Fibroblast of lung (primary cell): ENCODE data around the gene TANC1. TPM values are rescaled to one million over a fixed set of nuclear protein-coding genes. Genes with fewer than 3 reads are reported as not detected.

Experiments used
- DNase-seq, 2 donors: peaks; one replicate each; pipeline versions ENCODE4 v3.0.0 to v3.0.0-alpha.2; 2010; ENCODE audit warnings: low read depth in 2 of 2
- H2AFZ ChIP-seq: 2 replicates; pipeline ENCODE4 v1.5.1; 2012; ENCODE audit warnings: low read length, control low read depth, inconsistent platforms
- H3K27ac ChIP-seq: 2 replicates; pipeline ENCODE4 v1.5.1; 2011; ENCODE audit warnings: low read length, control low read depth; ENCODE audit not compliant: insufficient read depth
- H3K27me3 ChIP-seq: 2 replicates; pipeline ENCODE4 v1.5.1; 2011; ENCODE audit warnings: mild to moderate bottlenecking, low read length; ENCODE audit not compliant: control insufficient read depth, insufficient read depth
- H3K36me3 ChIP-seq: 2 replicates; pipeline ENCODE4 v1.5.1; 2011; ENCODE audit warnings: low read length; ENCODE audit not compliant: control insufficient read depth, insufficient read depth
- H3K4me1 ChIP-seq: 2 replicates; pipeline ENCODE4 v1.5.1; 2011; ENCODE audit warnings: low read length; ENCODE audit not compliant: control insufficient read depth, insufficient read depth; ENCODE audit errors: extremely low read depth
- H3K4me2 ChIP-seq: 2 replicates; pipeline ENCODE4 v1.5.1; 2011; ENCODE audit warnings: low read length, control low read depth; ENCODE audit not compliant: insufficient read depth; ENCODE audit errors: extremely low read depth
- H3K4me3 ChIP-seq, 4 experiments: fragments of 200-600 bp in 1 of 4; sonication (generic) in 1 of 4; replicated peaks in 1 of 4; 2 replicates each; pipeline ENCODE4 v1.5.1; 2011 to 2016; ENCODE audit warnings: low read length in 4 of 4, low read depth in 3 of 4, mild to moderate bottlenecking in 3 of 4, control low read depth in 2 of 4, inconsistent platforms in 1 of 4, mixed read lengths in 1 of 4; ENCODE audit not compliant: insufficient read depth in 1 of 4; ENCODE audit errors: control extremely low read depth in 1 of 4
- H3K79me2 ChIP-seq: 2 replicates; pipeline ENCODE4 v1.5.1; 2012; ENCODE audit warnings: mild to moderate bottlenecking, low read length, inconsistent platforms; ENCODE audit not compliant: control insufficient read depth, insufficient read depth
- H3K9ac ChIP-seq: 2 replicates; pipeline ENCODE4 v1.5.1; 2011; ENCODE audit warnings: mild to moderate bottlenecking, low read length, control low read depth; ENCODE audit not compliant: insufficient read depth
- H3K9me3 ChIP-seq: 2 replicates; pipeline ENCODE4 v1.5.1; 2012; ENCODE audit warnings: low read depth, low read length; ENCODE audit not compliant: control insufficient read depth, insufficient read depth
- H4K20me1 ChIP-seq: 2 replicates; pipeline ENCODE4 v1.5.1; 2011; ENCODE audit warnings: low read length; ENCODE audit not compliant: control insufficient read depth, insufficient read depth; ENCODE audit errors: extremely low read depth
- EZH2 ChIP-seq: IDR thresholded peaks from 2 replicates; pipeline ENCODE4 v1.5.1; 2012; ENCODE audit warnings: low read length, control low read depth, mild to moderate bottlenecking; ENCODE audit errors: missing control alignments
- polyA plus RNA-seq, 2 donors: library from polyadenylated mRNA; depleted of rRNA in 1 of 2; stranded (reverse) in 1 of 2; unstranded in 1 of 2; fragments of >200 nt; gene quantifications; 2 replicates each; pipeline ENCODE4 v1.2.1, GENCODE V29; 2011 to 2012; ENCODE audit warnings: missing spikeins in 1 of 2
- total RNA-seq: library from RNA; depleted of rRNA; stranded (reverse); fragments of >200 nt; gene quantifications from 2 replicates; pipeline ENCODE4 v1.2.1, GENCODE V29; 2014
- TF ChIP-seq, protein P1 (sequence below), 2 donors: IDR thresholded peaks in 1 of 2; conservative IDR thresholded peaks in 1 of 2; 1 replicate in 1 of 2; 2 replicates in 1 of 2; pipeline ENCODE4 v1.5.1; 2011 to 2012; ENCODE audit warnings: low read length in 2 of 2, control low read depth in 1 of 2, inconsistent platforms in 1 of 2, low read depth in 1 of 2, mild to moderate bottlenecking in 1 of 2

The TANC1 gene
- total and polyA plus RNA-seq, 2 donors (not counting 1 experiment from before 2014, with no cell fraction given): 32.7 to 41.9 TPM

GRCh38 chr2:159128191-159128590, 159.8 kb downstream of the TANC1 start:
- Histone ChIP-seq H3K4me2 (no peak overlapping the region), H3K9me3 (no peaks in the 10 kb centered on the region), H3K4me3 (no peak overlapping the region), H3K4me1 (peaks cover 29% of the 10 kb centered on the region), H3K36me3 (no peaks in the 10 kb centered on the region), H3K9ac (no peak overlapping the region), H3K79me2 (peaks cover 5% of the 10 kb centered on the region), H3K27ac (no peak overlapping the region), H2AFZ (no peak overlapping the region), H3K27me3 (no peaks in the 10 kb centered on the region), H4K20me1 (no peaks in the 10 kb centered on the region)
- DNase-seq: no peak
- no peak for TF ChIP-seq EZH2
- TF ChIP-seq, protein P1, sequence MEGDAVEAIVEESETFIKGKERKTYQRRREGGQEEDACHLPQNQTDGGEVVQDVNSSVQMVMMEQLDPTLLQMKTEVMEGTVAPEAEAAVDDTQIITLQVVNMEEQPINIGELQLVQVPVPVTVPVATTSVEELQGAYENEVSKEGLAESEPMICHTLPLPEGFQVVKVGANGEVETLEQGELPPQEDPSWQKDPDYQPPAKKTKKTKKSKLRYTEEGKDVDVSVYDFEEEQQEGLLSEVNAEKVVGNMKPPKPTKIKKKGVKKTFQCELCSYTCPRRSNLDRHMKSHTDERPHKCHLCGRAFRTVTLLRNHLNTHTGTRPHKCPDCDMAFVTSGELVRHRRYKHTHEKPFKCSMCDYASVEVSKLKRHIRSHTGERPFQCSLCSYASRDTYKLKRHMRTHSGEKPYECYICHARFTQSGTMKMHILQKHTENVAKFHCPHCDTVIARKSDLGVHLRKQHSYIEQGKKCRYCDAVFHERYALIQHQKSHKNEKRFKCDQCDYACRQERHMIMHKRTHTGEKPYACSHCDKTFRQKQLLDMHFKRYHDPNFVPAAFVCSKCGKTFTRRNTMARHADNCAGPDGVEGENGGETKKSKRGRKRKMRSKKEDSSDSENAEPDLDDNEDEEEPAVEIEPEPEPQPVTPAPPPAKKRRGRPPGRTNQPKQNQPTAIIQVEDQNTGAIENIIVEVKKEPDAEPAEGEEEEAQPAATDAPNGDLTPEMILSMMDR (conservative IDR thresholded peaks at IDR 0.05 in 1 of 2, IDR thresholded peaks at IDR 0.05 in 1 of 2; ENCODE audit: low read depth in 1 of 2, low read length in 2 of 2): no peak

GRCh38 chr2:159129269-159129668, 160.8 kb downstream of the TANC1 start:
- peaks cover 5% of the 10 kb centered on the region for H3K79me2 ChIP-seq
- TF ChIP-seq, protein P1 (conservative IDR thresholded peaks at IDR 0.05 in 1 of 2, IDR thresholded peaks at IDR 0.05 in 1 of 2; ENCODE audit: low read depth in 1 of 2, low read length in 2 of 2): no peak
- no peak for TF ChIP-seq EZH2
- no peak overlapping the region for H3K4me3 ChIP-seq
- no peaks in the 10 kb centered on the region for H3K9me3 ChIP-seq
- H3K4me2 ChIP-seq: no peak overlapping the region
- no peaks in the 10 kb centered on the region for H3K36me3 ChIP-seq
- H3K27me3 ChIP-seq: no peaks in the 10 kb centered on the region
- H3K9ac ChIP-seq: no peak overlapping the region
- H4K20me1 ChIP-seq: no peaks in the 10 kb centered on the region
- no peak overlapping the region for H3K27ac ChIP-seq
- H3K4me1 ChIP-seq: peaks cover 28% of the 10 kb centered on the region
- no peak overlapping the region for H2AFZ ChIP-seq
- no peak for DNase-seq

DNA sequence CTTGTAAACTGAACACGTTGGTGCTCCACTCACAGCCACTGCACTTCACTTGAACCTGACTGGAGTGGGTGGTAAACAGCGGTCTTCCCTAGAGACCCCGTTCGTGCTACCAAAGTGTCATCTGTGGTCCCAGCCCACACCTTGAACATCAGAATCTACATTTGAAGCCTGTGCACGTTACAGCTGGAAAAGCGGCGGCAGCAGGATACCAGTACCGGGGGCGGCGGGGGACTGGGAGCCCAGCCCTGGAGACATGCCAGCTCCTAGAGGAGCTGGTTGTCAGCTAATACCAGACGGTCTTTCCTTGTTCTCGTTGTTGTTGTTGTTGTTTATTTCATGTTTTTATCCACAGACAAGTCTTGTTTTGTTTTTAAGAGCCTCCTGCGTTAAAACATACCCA, 161.4 kb downstream of the TANC1 start:
- Histone ChIP-seq H2AFZ (no peak overlapping the region), H3K4me1 (peaks cover 24% of the 10 kb centered on the region), H3K9ac (no peak overlapping the region), H3K79me2 (peaks cover 5% of the 10 kb centered on the region), H3K36me3 (no peaks in the 10 kb centered on the region), H3K27ac (no peak overlapping the region), H3K9me3 (no peaks in the 10 kb centered on the region), H3K4me3 (no peak overlapping the region), H3K27me3 (no peaks in the 10 kb centered on the region), H4K20me1 (no peaks in the 10 kb centered on the region), H3K4me2 (no peak overlapping the region)
- peak in 1 of 2 donors; percentile 40 for DNase-seq
- TF ChIP-seq, protein P1 (conservative IDR thresholded peaks at IDR 0.05 in 1 of 2, IDR thresholded peaks at IDR 0.05 in 1 of 2; ENCODE audit: low read depth in 1 of 2, low read length in 2 of 2): no peak
- no peak for TF ChIP-seq EZH2
